MM.1S (cell line): ENCODE results near the gene RINL.

Source experiments
- DNase-seq: peaks from one replicate; pipeline ENCODE4 v3.0.0-alpha.2; 2015
- H2AFZ ChIP-seq: fragments of 300-600 bp; sonication (generic); 2 replicates; pipeline ENCODE4 v1.6.0; 2016; ENCODE audit warnings: antibody characterized with exemption, low read length
- H3F3A ChIP-seq: fragments of 300-600 bp; sonication (generic); 2 replicates; pipeline ENCODE4 v1.6.1; 2016; ENCODE audit warnings: mild to moderate bottlenecking, antibody characterized with exemption, low read length, moderate library complexity, mixed read lengths; ENCODE audit not compliant: insufficient read depth
- H3K27ac ChIP-seq: fragments of 300-600 bp; sonication (generic); 2 replicates; pipeline ENCODE4 v1.5.1; 2016; ENCODE audit warnings: mild to moderate bottlenecking, low read length
- H3K27me3 ChIP-seq: fragments of 300-600 bp; sonication (generic); replicated peaks from 2 replicates; pipeline ENCODE4 v1.6.0; 2016; ENCODE audit warnings: low read length; ENCODE audit not compliant: insufficient read depth
- H3K36me3 ChIP-seq: fragments of 300-600 bp; sonication (generic); replicated peaks from 2 replicates; pipeline ENCODE4 v1.6.1; 2016; ENCODE audit warnings: mild to moderate bottlenecking, low read length, mixed read lengths; ENCODE audit not compliant: insufficient read depth
- H3K4me1 ChIP-seq: fragments of 300-600 bp; sonication (generic); 2 replicates; pipeline ENCODE4 v1.6.1; 2016; ENCODE audit warnings: low read length, mixed read lengths
- H3K4me2 ChIP-seq: fragments of 300-600 bp; sonication (generic); 2 replicates; pipeline ENCODE4 v1.6.0; 2016; ENCODE audit warnings: low read depth, low read length
- H3K4me3 ChIP-seq: fragments of 300-600 bp; sonication (generic); 2 replicates; pipeline ENCODE4 v1.5.1; 2016; ENCODE audit warnings: low read length, mixed read lengths
- H3K79me2 ChIP-seq: fragments of 300-600 bp; sonication (generic); 2 replicates; pipeline ENCODE4 v1.6.1; 2016; ENCODE audit warnings: mixed run types, low read length, mixed read lengths
- H3K9ac ChIP-seq: fragments of 300-600 bp; sonication (generic); 2 replicates; pipeline ENCODE4 v1.6.1; 2016; ENCODE audit warnings: low read length, mixed read lengths
- H3K9me2 ChIP-seq: fragments of 300-600 bp; sonication (generic); replicated peaks from 2 replicates; pipeline ENCODE4 v1.6.1; 2016; ENCODE audit warnings: mild to moderate bottlenecking, low read length, mixed read lengths; ENCODE audit not compliant: insufficient read depth
- H3K9me3 ChIP-seq: fragments of 300-600 bp; sonication (generic); replicated peaks from 2 replicates; pipeline ENCODE4 v1.6.1; 2016; ENCODE audit warnings: mild to moderate bottlenecking, low read length, mixed read lengths; ENCODE audit not compliant: insufficient read depth
- H4K20me1 ChIP-seq: fragments of 300-600 bp; sonication (generic); 2 replicates; pipeline ENCODE4 v1.6.1; 2016; ENCODE audit warnings: mild to moderate bottlenecking, low read length, moderate library complexity, mixed read lengths; ENCODE audit not compliant: insufficient read depth
- CTCF ChIP-seq: fragments of 300-600 bp; sonication (generic); IDR thresholded peaks from 2 replicates; pipeline ENCODE4 v1.5.1; 2016; ENCODE audit warnings: antibody characterized with exemption, low read length, mixed read lengths
- EZH2 ChIP-seq: fragments of 300-600 bp; sonication (generic); optimal IDR thresholded peaks from 2 replicates; pipeline ENCODE3; 2017; ENCODE audit warnings: low read depth, mild to moderate bottlenecking, antibody characterized with exemption, low read length, mixed read lengths
- EZH2phosphoT487 ChIP-seq: fragments of 300-600 bp; sonication (generic); IDR thresholded peaks from 2 replicates; pipeline ENCODE4 v1.6.1; 2018; ENCODE audit warnings: antibody characterized with exemption, low read length

RINL gene

GRCh38 chr19:38893341-38893771, 15.3 kb upstream of the RINL start:
- H3K27ac ChIP-seq = no peak overlapping the region
- H3K4me3 ChIP-seq = no peak overlapping the region
- H4K20me1 ChIP-seq = no peaks in the 10 kb centered on the region
- DNase-seq = no peak
- no peak overlapping the region for H3K4me2 ChIP-seq
- no peaks in the 10 kb centered on the region for H3F3A ChIP-seq
- no peaks in the 10 kb centered on the region for H3K36me3 ChIP-seq
- H3K9ac ChIP-seq = no peak overlapping the region
- no peaks in the 10 kb centered on the region for H3K9me3 ChIP-seq
- no peaks in the 10 kb centered on the region for H3K9me2 ChIP-seq
- no peaks in the 10 kb centered on the region for H3K27me3 ChIP-seq
- no peak for TF ChIP-seq CTCF
- no peak for TF ChIP-seq EZH2
- TF ChIP-seq EZH2phosphoT487 = no peak
- H2AFZ ChIP-seq = no peak overlapping the region
- peaks cover 23% of the 10 kb centered on the region for H3K79me2 ChIP-seq
- H3K4me1 ChIP-seq = 0 out of 2 replicates have a peak, but pooled peaks cover 6% of the 10 kb centered on the region

GRCh38 chr19:38892841-38893240, 14.8 kb upstream of the RINL start:
- H2AFZ ChIP-seq = no peak overlapping the region
- H3F3A ChIP-seq = no peaks in the 10 kb centered on the region
- 0 out of 2 replicates have a peak, but pooled peaks cover under 1% of the 10 kb centered on the region for H3K4me1 ChIP-seq
- TF ChIP-seq EZH2phosphoT487 = no peak
- TF ChIP-seq EZH2 = no peak
- no peak for TF ChIP-seq CTCF
- no peaks in the 10 kb centered on the region for H3K9me2 ChIP-seq
- no peak overlapping the region for H3K4me3 ChIP-seq
- H3K27ac ChIP-seq = no peak overlapping the region
- no peaks in the 10 kb centered on the region for H3K9me3 ChIP-seq
- DNase-seq = no peak
- peaks cover 18% of the 10 kb centered on the region for H3K79me2 ChIP-seq
- H3K4me2 ChIP-seq = no peak overlapping the region
- H4K20me1 ChIP-seq = no peaks in the 10 kb centered on the region
- no peak overlapping the region for H3K9ac ChIP-seq
- no peaks in the 10 kb centered on the region for H3K27me3 ChIP-seq
- H3K36me3 ChIP-seq = no peaks in the 10 kb centered on the region

- peaks cover 8% of the 10 kb centered on the region for H3K79me2 ChIP-seq
- no peaks in the 10 kb centered on the region for H3K9me3 ChIP-seq
- TF ChIP-seq CTCF = no peak
- TF ChIP-seq EZH2 = no peak
- no peak for TF ChIP-seq EZH2phosphoT487
- no peaks in the 10 kb centered on the region for H4K20me1 ChIP-seq
- DNase-seq = no peak
- H3K4me1 ChIP-seq = no peaks in the 10 kb centered on the region
- H3K27ac ChIP-seq = no peak overlapping the region
- no peaks in the 10 kb centered on the region for H3K36me3 ChIP-seq
- no peak overlapping the region for H2AFZ ChIP-seq
- no peaks in the 10 kb centered on the region for H3K9me2 ChIP-seq
- H3K4me2 ChIP-seq = no peak overlapping the region
- no peak overlapping the region for H3K4me3 ChIP-seq
- no peaks in the 10 kb centered on the region for H3K27me3 ChIP-seq
- no peak overlapping the region for H3K9ac ChIP-seq
- H3F3A ChIP-seq = no peaks in the 10 kb centered on the region
Measured at GRCh38 chr19:38891771-38892170, 13.7 kb upstream of the RINL start.
